Rectal smooth muscle tissue (tissue), 1 donor: ENCODE results near the gene IL17REL.

ENCODE experiments used
- H3K27ac ChIP-seq: one replicate; pipeline ENCODE4 v1.7.0; 2013; ENCODE audit warnings: low read depth, low read length, inconsistent platforms
- H3K27me3 ChIP-seq: one replicate; pipeline ENCODE4 v1.7.0; 2013; ENCODE audit warnings: low read length; ENCODE audit not compliant: control insufficient read depth, insufficient read depth
- H3K36me3 ChIP-seq: one replicate; pipeline ENCODE4 v1.7.0; 2013; ENCODE audit warnings: low read length; ENCODE audit not compliant: control insufficient read depth, insufficient read depth
- H3K4me1 ChIP-seq: one replicate; pipeline ENCODE4 v1.7.0; 2013; ENCODE audit warnings: low read length; ENCODE audit not compliant: control insufficient read depth, insufficient read depth
- H3K4me3 ChIP-seq: one replicate; pipeline ENCODE4 v1.7.0; 2013; ENCODE audit warnings: low read length
- H3K9ac ChIP-seq: one replicate; pipeline ENCODE4 v1.7.0; 2013; ENCODE audit warnings: low read length

Gene IL17REL

GRCh38 chr22:50039669-50040443 is 27.3 kb upstream of the IL17REL start:
- Histone ChIP-seq H3K36me3 (no peaks in the 10 kb centered on the region), H3K4me3 (no peak overlapping the region), H3K9ac (no peak overlapping the region), H3K27me3 (no peaks in the 10 kb centered on the region), H3K27ac (no peak overlapping the region), H3K4me1 (no peaks in the 10 kb centered on the region)

GRCh38 chr22:50035976-50036724 is 23.6 kb upstream of the IL17REL start:
- H3K9ac ChIP-seq = no peak overlapping the region
- H3K27ac ChIP-seq = no peak overlapping the region
- no peaks in the 10 kb centered on the region for H3K36me3 ChIP-seq
- H3K4me1 ChIP-seq = no peaks in the 10 kb centered on the region
- peaks cover 2% of the 10 kb centered on the region for H3K27me3 ChIP-seq
- no peak overlapping the region for H3K4me3 ChIP-seq

GRCh38 chr22:50035131-50035881 is 22.7 kb upstream of the IL17REL start:
- Histone ChIP-seq H3K9ac (no peak overlapping the region), H3K36me3 (no peaks in the 10 kb centered on the region), H3K4me1 (no peaks in the 10 kb centered on the region), H3K27me3 (peaks cover 6% of the 10 kb centered on the region), H3K4me3 (no peak overlapping the region), H3K27ac (no peak overlapping the region)

GRCh38 chr22:50034126-50035081 is 21.8 kb upstream of the IL17REL start:
- Histone ChIP-seq H3K4me3 (no peak overlapping the region), H3K9ac (no peak overlapping the region), H3K36me3 (no peaks in the 10 kb centered on the region), H3K4me1 (no peaks in the 10 kb centered on the region), H3K27ac (no peak overlapping the region), H3K27me3 (peaks cover 6% of the 10 kb centered on the region)

- Histone ChIP-seq H3K36me3 (no peaks in the 10 kb centered on the region), H3K4me1 (no peaks in the 10 kb centered on the region), H3K4me3 (no peak overlapping the region), H3K27me3 (peaks cover 6% of the 10 kb centered on the region), H3K27ac (no peak overlapping the region), H3K9ac (no peak overlapping the region)
These were observed 20.5 kb upstream of the IL17REL start for GRCh38 chr22:50032941-50033601.

- Histone ChIP-seq H3K4me3 (no peak overlapping the region), H3K9ac (no peak overlapping the region), H3K27ac (no peak overlapping the region), H3K27me3 (peaks cover 6% of the 10 kb centered on the region), H3K36me3 (no peaks in the 10 kb centered on the region), H3K4me1 (no peaks in the 10 kb centered on the region)
These were observed 19.7 kb upstream of the IL17REL start for GRCh38 chr22:50032109-50032871.

- Histone ChIP-seq H3K36me3 (no peaks in the 10 kb centered on the region), H3K9ac (no peak overlapping the region), H3K4me1 (no peaks in the 10 kb centered on the region), H3K4me3 (no peak overlapping the region), H3K27me3 (peaks cover 6% of the 10 kb centered on the region), H3K27ac (no peak overlapping the region)
These were observed 18.9 kb upstream of the IL17REL start for GRCh38 chr22:50031189-50032091.

- no peaks in the 10 kb centered on the region for H3K36me3 ChIP-seq
- H3K27me3 ChIP-seq = peaks cover 6% of the 10 kb centered on the region
- H3K4me1 ChIP-seq = no peaks in the 10 kb centered on the region
- H3K9ac ChIP-seq = no peak overlapping the region
- no peak overlapping the region for H3K4me3 ChIP-seq
- H3K27ac ChIP-seq = no peak overlapping the region
These were observed 18.0 kb upstream of the IL17REL start for GRCh38 chr22:50030297-50031188.

GRCh38 chr22:50027639-50028537 is 15.3 kb upstream of the IL17REL start:
- no peak overlapping the region for H3K9ac ChIP-seq
- H3K27ac ChIP-seq = no peak overlapping the region
- no peak overlapping the region for H3K4me3 ChIP-seq
- peaks cover 4% of the 10 kb centered on the region for H3K27me3 ChIP-seq
- no peaks in the 10 kb centered on the region for H3K36me3 ChIP-seq
- no peaks in the 10 kb centered on the region for H3K4me1 ChIP-seq
